Measurements from ENCODE around the gene RIOK1.

The RIOK1 gene

DNA sequence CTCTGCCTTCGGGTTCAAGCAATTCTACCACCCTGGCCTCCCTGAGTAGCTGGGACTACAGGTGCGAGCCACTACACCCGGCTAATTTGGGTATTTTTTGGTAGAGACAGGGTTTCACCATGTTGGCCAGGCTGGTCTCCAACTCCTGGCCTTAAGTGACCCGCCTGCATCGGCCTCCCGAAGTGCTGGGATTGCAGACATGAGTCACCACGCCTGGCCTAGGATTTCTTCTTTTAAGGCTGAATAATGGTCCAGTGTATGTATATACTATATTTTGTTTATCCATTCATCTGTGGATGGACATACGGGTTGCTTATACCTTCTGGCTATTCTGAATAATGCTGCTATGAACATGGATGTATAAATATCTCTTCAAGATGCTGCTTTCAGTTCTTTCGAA, 17.1 kb downstream of the RIOK1 start:
- Histone ChIP-seq H3K36me3 (ENCODE audit: control insufficient read depth in 4 of 4, insufficient read depth in 4 of 4, low read length in 3 of 4) (peaks cover 33 to 91% (median 67%) of the 10 kb centered on the region in 4 experiments), H3K9me3 (ENCODE audit: control extremely low read depth in 1 of 5, control insufficient read depth in 4 of 5, insufficient read depth in 2 of 5, low read depth in 1 of 5, low read length in 4 of 5) (no peaks in the 10 kb centered on the region), H3K27ac (ENCODE audit: insufficient read depth in 1 of 2, low read depth in 1 of 2, low read length in 2 of 2, poor library complexity in 1 of 2, severe bottlenecking in 2 of 2) (no peak overlapping the region), H3K4me3 (ENCODE audit: control insufficient read depth in 1 of 7, extremely low read depth in 1 of 7, insufficient read depth in 4 of 7, low read depth in 2 of 7, low read length in 6 of 7) (no peak overlapping the region), H3K27me3 (replicated peaks in 2 of 5; ENCODE audit: control insufficient read depth in 4 of 5, insufficient read depth in 5 of 5, low read length in 4 of 5) (no peaks in the 10 kb centered on the region), H3K4me1 (ENCODE audit: control extremely low read depth in 1 of 4, control insufficient read depth in 4 of 4, insufficient read depth in 4 of 4, low read length in 3 of 4) (peaks cover 0 to 8% (median 0%) of the 10 kb centered on the region in 4 experiments)
- 93% methylated on average over 3 of the region's 9 CpGs for WGBS (ENCODE audit: insufficient coverage)
- CTCF ChIA-PET: no interaction called here
- DNase-seq: no peak
- POLR2A ChIA-PET: no interaction called here

DNA sequence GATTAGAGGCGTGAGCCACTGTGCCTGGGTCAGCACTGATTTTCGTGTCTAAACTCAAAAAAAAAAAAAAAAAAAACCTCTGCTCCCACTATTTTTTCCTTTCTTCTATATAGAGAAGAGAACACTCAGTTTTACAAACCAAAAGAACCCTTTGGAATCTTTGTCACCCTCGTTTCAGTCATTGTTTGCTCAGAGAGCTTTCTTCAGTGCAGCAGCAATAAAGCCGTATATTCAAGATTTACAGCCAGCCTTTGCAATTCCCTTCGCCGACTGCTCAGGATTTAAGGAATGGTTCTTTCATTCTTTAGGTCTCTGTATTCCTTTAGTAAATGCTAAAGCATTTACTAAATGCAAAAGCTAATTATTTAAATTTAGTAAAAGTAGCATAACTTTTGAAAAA, 20.1 kb downstream of the RIOK1 start:
- no peaks in the 10 kb centered on the region for H3K9me3 ChIP-seq (ENCODE audit: control extremely low read depth in 1 of 5, control insufficient read depth in 4 of 5, insufficient read depth in 2 of 5, low read depth in 1 of 5, low read length in 4 of 5)
- CTCF ChIA-PET: no interaction called here
- H3K4me1 ChIP-seq (ENCODE audit: control extremely low read depth in 1 of 4, control insufficient read depth in 4 of 4, insufficient read depth in 4 of 4, low read length in 3 of 4): peaks cover 0 to 8% (median 0%) of the 10 kb centered on the region in 4 experiments
- no peak overlapping the region for H3K27ac ChIP-seq (ENCODE audit: insufficient read depth in 1 of 2, low read depth in 1 of 2, low read length in 2 of 2, poor library complexity in 1 of 2, severe bottlenecking in 2 of 2)
- DNase-seq: no peak
- 97% methylated on average over 4 of the region's 6 CpGs for WGBS (ENCODE audit: insufficient coverage)
- H3K27me3 ChIP-seq (replicated peaks in 2 of 5; ENCODE audit: control insufficient read depth in 4 of 5, insufficient read depth in 5 of 5, low read length in 4 of 5): no peaks in the 10 kb centered on the region
- H3K4me3 ChIP-seq (ENCODE audit: control insufficient read depth in 1 of 7, extremely low read depth in 1 of 7, insufficient read depth in 4 of 7, low read depth in 2 of 7, low read length in 6 of 7): no peak overlapping the region
- peaks cover 37 to 91% (median 64%) of the 10 kb centered on the region in 4 experiments for H3K36me3 ChIP-seq (ENCODE audit: control insufficient read depth in 4 of 4, insufficient read depth in 4 of 4, low read length in 3 of 4)
- POLR2A ChIA-PET: no interaction called here

DNA sequence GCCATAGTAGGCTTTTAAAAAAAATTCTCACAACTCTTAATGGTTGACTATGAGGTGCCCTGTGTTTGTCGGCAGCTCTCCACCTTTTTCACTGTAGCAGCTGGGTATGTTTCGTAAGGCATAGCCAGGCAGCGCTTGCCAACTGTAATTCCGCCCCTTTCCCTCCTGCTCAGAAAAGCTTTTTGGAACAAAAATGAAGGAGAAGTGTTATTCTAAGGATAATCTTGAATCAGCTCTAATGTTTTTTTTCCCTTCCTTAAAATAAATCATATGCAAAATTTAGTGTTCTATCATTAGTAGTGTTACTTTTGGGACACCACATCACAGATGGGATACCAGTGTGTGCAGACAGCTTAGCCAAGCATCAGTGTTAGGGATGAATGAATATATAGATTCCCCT, 21.2 kb downstream of the RIOK1 start:
- ChIA-PET POLR2A (interaction anchor here (0.8 kb wide), 1 partner anchor 198 kb away, joined by 3 read pairs; no protein-coding TSS in a partner anchor), CTCF (no interaction called here)
- Histone ChIP-seq H3K27ac (ENCODE audit: insufficient read depth in 1 of 2, low read depth in 1 of 2, low read length in 2 of 2, poor library complexity in 1 of 2, severe bottlenecking in 2 of 2) (no peak overlapping the region), H3K4me3 (ENCODE audit: control insufficient read depth in 1 of 7, extremely low read depth in 1 of 7, insufficient read depth in 4 of 7, low read depth in 2 of 7, low read length in 6 of 7) (no peak overlapping the region), H3K36me3 (ENCODE audit: control insufficient read depth in 4 of 4, insufficient read depth in 4 of 4, low read length in 3 of 4) (peaks cover 39 to 92% (median 67%) of the 10 kb centered on the region in 4 experiments), H3K9me3 (ENCODE audit: control extremely low read depth in 1 of 5, control insufficient read depth in 4 of 5, insufficient read depth in 2 of 5, low read depth in 1 of 5, low read length in 4 of 5) (no peaks in the 10 kb centered on the region), H3K4me1 (ENCODE audit: control extremely low read depth in 1 of 4, control insufficient read depth in 4 of 4, insufficient read depth in 4 of 4, low read length in 3 of 4) (peaks cover 0 to 1% (median 0%) of the 10 kb centered on the region in 4 experiments), H3K27me3 (replicated peaks in 2 of 5; ENCODE audit: control insufficient read depth in 4 of 5, insufficient read depth in 5 of 5, low read length in 4 of 5) (no peaks in the 10 kb centered on the region)
- DNase-seq: no peak
- 100% methylated on average over 2 of the region's 4 CpGs for WGBS (ENCODE audit: insufficient coverage)

DNA sequence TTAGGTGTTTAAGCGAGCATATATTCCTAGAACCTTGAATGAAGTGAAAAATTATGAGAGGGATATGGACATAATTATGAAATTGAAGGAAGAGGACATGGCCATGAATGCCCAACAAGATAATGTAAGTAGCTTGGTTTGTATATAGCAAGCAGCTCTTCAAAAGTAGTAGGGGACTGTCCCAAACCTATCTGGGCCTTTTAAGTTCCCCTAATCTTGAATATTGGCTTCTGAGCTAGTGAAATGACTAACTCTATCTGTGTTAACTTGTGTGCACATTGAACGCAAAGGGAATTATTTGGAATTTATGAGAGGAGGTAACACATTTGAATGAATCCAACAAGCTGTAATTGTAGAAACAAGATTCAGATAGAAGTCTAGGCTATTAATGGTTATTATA, 21.7 kb downstream of the RIOK1 start:
- no peak overlapping the region for H3K27ac ChIP-seq (ENCODE audit: insufficient read depth in 1 of 2, low read depth in 1 of 2, low read length in 2 of 2, poor library complexity in 1 of 2, severe bottlenecking in 2 of 2)
- peaks cover 34 to 91% (median 68%) of the 10 kb centered on the region in 4 experiments for H3K36me3 ChIP-seq (ENCODE audit: control insufficient read depth in 4 of 4, insufficient read depth in 4 of 4, low read length in 3 of 4)
- no peaks in the 10 kb centered on the region for H3K4me1 ChIP-seq (ENCODE audit: control extremely low read depth in 1 of 4, control insufficient read depth in 4 of 4, insufficient read depth in 4 of 4, low read length in 3 of 4)
- no peak for DNase-seq
- H3K4me3 ChIP-seq (ENCODE audit: control insufficient read depth in 1 of 7, extremely low read depth in 1 of 7, insufficient read depth in 4 of 7, low read depth in 2 of 7, low read length in 6 of 7): no peak overlapping the region
- no CpG with 5 or more reads among the region's 2 CpGs for WGBS (ENCODE audit: insufficient coverage)
- CTCF ChIA-PET: no interaction called here
- H3K9me3 ChIP-seq (ENCODE audit: control extremely low read depth in 1 of 5, control insufficient read depth in 4 of 5, insufficient read depth in 2 of 5, low read depth in 1 of 5, low read length in 4 of 5): no peaks in the 10 kb centered on the region
- H3K27me3 ChIP-seq (replicated peaks in 2 of 5; ENCODE audit: control insufficient read depth in 4 of 5, insufficient read depth in 5 of 5, low read length in 4 of 5): no peaks in the 10 kb centered on the region
- POLR2A ChIA-PET: interaction anchor here (0.8 kb wide), 1 partner anchor 198 kb away, joined by 3 read pairs; no protein-coding TSS in a partner anchor

DNA sequence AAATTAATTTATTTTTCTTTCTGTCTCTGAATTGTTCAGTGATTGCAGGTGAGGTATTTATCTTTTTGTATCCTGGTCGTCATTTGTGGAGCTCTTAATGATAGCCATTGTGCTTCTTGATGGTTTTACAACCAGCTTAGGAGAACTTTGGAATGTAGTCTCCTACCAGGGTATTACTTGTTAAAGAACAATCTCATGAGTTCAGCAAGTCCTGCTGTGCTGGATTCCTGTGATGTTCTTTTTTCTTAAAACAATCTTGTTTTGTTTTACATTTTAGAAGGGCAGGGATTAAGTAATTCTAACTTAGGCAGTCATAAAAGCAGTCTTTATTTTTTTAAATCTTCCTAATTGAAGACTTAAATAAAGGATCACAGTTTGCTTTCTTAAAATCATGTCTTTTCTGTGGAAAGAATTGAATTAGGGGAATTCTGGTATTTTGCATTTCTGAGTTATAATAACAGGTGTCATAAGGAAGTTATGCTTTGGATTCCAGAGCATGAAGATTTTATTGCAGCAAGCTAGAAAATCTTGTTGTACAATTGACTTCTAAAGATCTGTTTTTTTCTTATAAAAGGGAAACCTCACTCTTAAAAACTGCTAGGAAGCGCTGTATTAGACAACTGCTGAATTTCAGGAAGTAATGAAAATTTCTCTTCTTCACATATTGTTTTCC, 23.7 kb downstream of the RIOK1 start:
- H3K9me3 ChIP-seq (ENCODE audit: control extremely low read depth in 1 of 5, control insufficient read depth in 4 of 5, insufficient read depth in 2 of 5, low read depth in 1 of 5, low read length in 4 of 5): no peaks in the 10 kb centered on the region
- peaks cover 22 to 91% (median 64%) of the 10 kb centered on the region in 4 experiments for H3K36me3 ChIP-seq (ENCODE audit: control insufficient read depth in 4 of 4, insufficient read depth in 4 of 4, low read length in 3 of 4)
- H3K4me3 ChIP-seq (ENCODE audit: control insufficient read depth in 1 of 7, extremely low read depth in 1 of 7, insufficient read depth in 4 of 7, low read depth in 2 of 7, low read length in 6 of 7): no peak overlapping the region
- WGBS (ENCODE audit: insufficient coverage): 100% methylated on average over 1 of the region's 2 CpGs
- no peak for DNase-seq
- no peaks in the 10 kb centered on the region for H3K4me1 ChIP-seq (ENCODE audit: control extremely low read depth in 1 of 4, control insufficient read depth in 4 of 4, insufficient read depth in 4 of 4, low read length in 3 of 4)
- ChIA-PET POLR2A (no interaction called here), CTCF (interaction anchor here (0.5 kb wide), 1 partner anchor 10 kb away, joined by 3 read pairs; no protein-coding TSS in a partner anchor)
- H3K27me3 ChIP-seq (replicated peaks in 2 of 5; ENCODE audit: control insufficient read depth in 4 of 5, insufficient read depth in 5 of 5, low read length in 4 of 5): no peaks in the 10 kb centered on the region
- H3K27ac ChIP-seq (ENCODE audit: insufficient read depth in 1 of 2, low read depth in 1 of 2, low read length in 2 of 2, poor library complexity in 1 of 2, severe bottlenecking in 2 of 2): no peak overlapping the region

DNA sequence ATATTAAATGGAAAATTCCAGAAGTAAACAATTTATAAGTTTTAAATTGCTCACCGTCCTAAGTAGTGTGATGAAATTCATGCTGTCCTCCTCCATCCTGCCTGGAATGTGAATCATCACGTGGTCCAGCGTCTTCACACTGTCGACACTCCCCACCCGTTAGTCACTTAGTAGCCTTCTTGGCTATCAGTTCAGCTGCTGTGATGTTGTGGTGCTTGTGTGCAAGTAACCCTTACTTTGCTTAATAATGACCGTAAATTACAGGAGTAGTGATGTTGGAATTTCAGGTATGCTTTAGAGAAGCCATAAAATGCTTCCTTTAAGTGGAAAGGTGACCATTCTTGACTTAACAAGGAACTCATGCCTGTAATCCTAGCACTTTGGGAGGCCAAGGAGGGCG, 25.2 kb downstream of the RIOK1 start:
- Histone ChIP-seq H3K36me3 (ENCODE audit: control insufficient read depth in 4 of 4, insufficient read depth in 4 of 4, low read length in 3 of 4) (peaks cover 20 to 87% (median 63%) of the 10 kb centered on the region in 4 experiments), H3K27me3 (replicated peaks in 2 of 5; ENCODE audit: control insufficient read depth in 4 of 5, insufficient read depth in 5 of 5, low read length in 4 of 5) (no peaks in the 10 kb centered on the region), H3K9me3 (ENCODE audit: control extremely low read depth in 1 of 5, control insufficient read depth in 4 of 5, insufficient read depth in 2 of 5, low read depth in 1 of 5, low read length in 4 of 5) (no peaks in the 10 kb centered on the region), H3K4me3 (ENCODE audit: control insufficient read depth in 1 of 7, extremely low read depth in 1 of 7, insufficient read depth in 4 of 7, low read depth in 2 of 7, low read length in 6 of 7) (no peak overlapping the region), H3K4me1 (ENCODE audit: control extremely low read depth in 1 of 4, control insufficient read depth in 4 of 4, insufficient read depth in 4 of 4, low read length in 3 of 4) (no peaks in the 10 kb centered on the region), H3K27ac (ENCODE audit: insufficient read depth in 1 of 2, low read depth in 1 of 2, low read length in 2 of 2, poor library complexity in 1 of 2, severe bottlenecking in 2 of 2) (no peak overlapping the region)
- ChIA-PET POLR2A (no interaction called here), CTCF (no interaction called here)
- WGBS (ENCODE audit: insufficient coverage): 99% methylated on average over 7 of the region's 7 CpGs
- no peak for DNase-seq

DNA sequence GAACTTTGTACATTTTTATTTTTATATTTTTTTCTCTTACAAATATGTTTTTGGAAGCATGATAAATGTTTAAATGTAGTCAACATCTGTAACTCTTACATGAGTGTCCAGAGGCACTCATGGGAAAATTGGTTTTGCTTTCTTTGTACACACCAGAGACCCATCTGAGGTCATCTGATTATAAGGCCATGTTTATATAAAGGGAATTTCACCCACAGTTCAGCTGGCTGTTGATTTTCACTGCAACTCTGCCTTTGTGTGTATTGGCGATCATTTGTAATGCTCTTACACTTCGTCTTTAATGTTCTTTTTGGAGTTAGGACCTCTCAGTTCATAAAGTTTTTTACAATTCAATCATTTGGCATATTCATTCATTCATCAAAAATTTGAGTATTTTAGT, 28.1 kb downstream of the RIOK1 start:
- Histone ChIP-seq H3K27me3 (replicated peaks in 2 of 5; ENCODE audit: control insufficient read depth in 4 of 5, insufficient read depth in 5 of 5, low read length in 4 of 5) (no peaks in the 10 kb centered on the region), H3K27ac (ENCODE audit: insufficient read depth in 1 of 2, low read depth in 1 of 2, low read length in 2 of 2, poor library complexity in 1 of 2, severe bottlenecking in 2 of 2) (no peak overlapping the region), H3K4me1 (ENCODE audit: control extremely low read depth in 1 of 4, control insufficient read depth in 4 of 4, insufficient read depth in 4 of 4, low read length in 3 of 4) (no peaks in the 10 kb centered on the region), H3K9me3 (ENCODE audit: control extremely low read depth in 1 of 5, control insufficient read depth in 4 of 5, insufficient read depth in 2 of 5, low read depth in 1 of 5, low read length in 4 of 5) (no peaks in the 10 kb centered on the region), H3K4me3 (ENCODE audit: control insufficient read depth in 1 of 7, extremely low read depth in 1 of 7, insufficient read depth in 4 of 7, low read depth in 2 of 7, low read length in 6 of 7) (no peak overlapping the region), H3K36me3 (ENCODE audit: control insufficient read depth in 4 of 4, insufficient read depth in 4 of 4, low read length in 3 of 4) (peaks cover 11 to 58% (median 45%) of the 10 kb centered on the region in 4 experiments)
- POLR2A ChIA-PET: no interaction called here
- WGBS (ENCODE audit: insufficient coverage): 80% methylated on average over 1 of the region's 2 CpGs
- CTCF ChIA-PET: interaction anchor here (1.0 kb wide), 1 partner anchor 29 kb away, joined by 3 read pairs; no protein-coding TSS in a partner anchor
- DNase-seq: no peak
